Peyer's patch (tissue), 4 donors: ENCODE data around the gene RIOK3.

Experiments used
- POLR2A ChIP-seq, 2 donors: fragments of 450-650 bp; IDR thresholded peaks; one replicate each; pipeline ENCODE4 v1.5.1; 2017; ENCODE audit warnings: antibody characterized with exemption in 2 of 2, mild to moderate bottlenecking in 2 of 2, moderate library complexity in 2 of 2
- TF ChIP-seq, protein P1 (sequence below), 6 experiments: fragments of 450-650 bp in 4 of 6; fragments of 200-600 bp in 2 of 6; sonication (generic) in 1 of 6; IDR thresholded peaks; one replicate each; pipeline ENCODE4 v1.5.1; 2017 to 2019; ENCODE audit warnings: antibody characterized with exemption in 6 of 6, mild to moderate bottlenecking in 3 of 6, moderate library complexity in 1 of 6

DNA sequence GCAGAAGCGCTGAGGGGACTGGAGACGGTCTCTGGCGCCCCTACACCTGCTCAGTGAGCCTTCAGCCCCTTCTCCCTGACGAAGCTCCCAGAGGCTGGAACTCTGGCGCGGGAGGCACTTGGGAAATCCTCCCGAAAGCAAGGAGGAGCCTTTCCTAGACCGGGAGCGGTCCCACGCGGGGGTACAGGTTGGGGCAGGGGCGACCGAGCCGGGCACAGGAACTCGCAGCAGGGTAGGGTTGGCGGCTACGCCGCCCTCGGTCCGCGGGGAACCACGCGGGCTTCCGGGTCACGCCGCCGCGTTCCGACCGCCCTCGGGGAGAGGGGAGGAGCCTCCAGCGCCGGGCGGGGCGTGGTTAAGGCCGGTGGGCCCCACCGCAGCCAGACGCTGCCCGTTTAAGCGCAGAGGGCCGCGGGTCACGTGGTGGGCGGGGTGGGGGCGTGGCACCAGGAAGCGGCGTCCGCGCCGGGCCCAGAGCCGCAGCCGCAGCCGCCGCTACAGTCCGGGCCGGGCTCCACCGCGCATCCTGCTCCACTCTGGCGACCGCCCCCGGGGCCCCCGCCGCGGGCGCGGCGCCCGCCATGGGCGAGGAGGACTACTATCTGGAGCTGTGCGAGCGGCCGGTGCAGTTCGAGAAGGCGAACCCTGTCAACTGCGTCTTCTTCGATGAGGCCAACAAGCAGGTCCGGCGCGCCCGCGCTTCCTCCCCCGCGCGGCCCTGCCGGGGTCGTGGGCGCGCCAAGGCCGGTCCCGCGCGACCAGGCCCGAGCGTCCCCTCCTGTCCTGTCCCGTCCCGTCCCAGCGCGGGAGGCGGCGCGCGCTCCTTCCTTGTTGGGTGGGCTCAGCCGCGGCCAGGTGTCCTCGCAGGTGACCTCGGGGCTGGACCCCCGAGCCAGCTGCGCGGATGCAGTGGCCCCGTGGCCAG is 50.2 kb downstream of the RIOK3 start, which contains the start of gene RMC1:
- TF ChIP-seq, protein P1, sequence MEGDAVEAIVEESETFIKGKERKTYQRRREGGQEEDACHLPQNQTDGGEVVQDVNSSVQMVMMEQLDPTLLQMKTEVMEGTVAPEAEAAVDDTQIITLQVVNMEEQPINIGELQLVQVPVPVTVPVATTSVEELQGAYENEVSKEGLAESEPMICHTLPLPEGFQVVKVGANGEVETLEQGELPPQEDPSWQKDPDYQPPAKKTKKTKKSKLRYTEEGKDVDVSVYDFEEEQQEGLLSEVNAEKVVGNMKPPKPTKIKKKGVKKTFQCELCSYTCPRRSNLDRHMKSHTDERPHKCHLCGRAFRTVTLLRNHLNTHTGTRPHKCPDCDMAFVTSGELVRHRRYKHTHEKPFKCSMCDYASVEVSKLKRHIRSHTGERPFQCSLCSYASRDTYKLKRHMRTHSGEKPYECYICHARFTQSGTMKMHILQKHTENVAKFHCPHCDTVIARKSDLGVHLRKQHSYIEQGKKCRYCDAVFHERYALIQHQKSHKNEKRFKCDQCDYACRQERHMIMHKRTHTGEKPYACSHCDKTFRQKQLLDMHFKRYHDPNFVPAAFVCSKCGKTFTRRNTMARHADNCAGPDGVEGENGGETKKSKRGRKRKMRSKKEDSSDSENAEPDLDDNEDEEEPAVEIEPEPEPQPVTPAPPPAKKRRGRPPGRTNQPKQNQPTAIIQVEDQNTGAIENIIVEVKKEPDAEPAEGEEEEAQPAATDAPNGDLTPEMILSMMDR (IDR thresholded peaks at IDR 0.05), result peak in 2 of 6 experiments; percentile 12 to 13
- TF ChIP-seq POLR2A (IDR thresholded peaks at IDR 0.05), result peak; percentile 88 to 91
